Measurements from ENCODE around the gene ERC2.

ERC2 gene

DNA sequence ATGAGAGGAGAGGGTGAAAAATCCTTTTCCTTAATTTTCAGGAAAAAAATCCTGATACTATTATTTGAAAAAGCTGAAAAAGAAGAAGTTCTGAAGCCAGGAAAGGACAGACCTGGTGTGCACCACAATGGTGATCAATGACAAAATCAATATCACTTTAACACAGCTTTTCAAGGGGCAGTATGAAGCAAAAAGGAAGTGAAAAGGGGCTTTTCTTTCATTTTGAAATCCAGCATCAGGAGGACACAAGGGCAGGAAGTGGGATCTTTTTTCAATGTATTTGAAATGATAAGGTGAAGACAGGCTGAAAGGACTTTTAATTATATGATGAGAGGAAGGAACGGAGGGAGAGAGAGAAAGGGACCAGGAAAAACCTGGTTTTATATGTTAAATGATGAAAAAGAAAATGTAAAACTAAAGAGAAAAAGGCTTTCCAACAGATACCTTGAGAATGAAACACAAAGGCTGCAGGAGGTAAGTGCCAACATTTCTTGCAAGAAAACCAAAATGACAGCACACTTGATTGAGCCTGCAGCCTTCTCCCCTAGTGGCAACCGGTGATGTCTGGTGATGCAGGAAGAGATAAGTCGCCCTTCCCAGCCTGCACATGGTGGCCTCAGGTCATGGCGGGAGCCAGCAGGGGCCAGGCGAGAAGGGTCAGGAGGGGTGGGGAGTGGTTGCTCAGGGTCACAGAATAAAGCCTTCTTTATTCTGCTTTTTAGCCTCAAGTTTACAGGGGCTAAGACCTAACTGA, 744.4 kb downstream of the ERC2 start:
- no peak for DNase-seq

DNA sequence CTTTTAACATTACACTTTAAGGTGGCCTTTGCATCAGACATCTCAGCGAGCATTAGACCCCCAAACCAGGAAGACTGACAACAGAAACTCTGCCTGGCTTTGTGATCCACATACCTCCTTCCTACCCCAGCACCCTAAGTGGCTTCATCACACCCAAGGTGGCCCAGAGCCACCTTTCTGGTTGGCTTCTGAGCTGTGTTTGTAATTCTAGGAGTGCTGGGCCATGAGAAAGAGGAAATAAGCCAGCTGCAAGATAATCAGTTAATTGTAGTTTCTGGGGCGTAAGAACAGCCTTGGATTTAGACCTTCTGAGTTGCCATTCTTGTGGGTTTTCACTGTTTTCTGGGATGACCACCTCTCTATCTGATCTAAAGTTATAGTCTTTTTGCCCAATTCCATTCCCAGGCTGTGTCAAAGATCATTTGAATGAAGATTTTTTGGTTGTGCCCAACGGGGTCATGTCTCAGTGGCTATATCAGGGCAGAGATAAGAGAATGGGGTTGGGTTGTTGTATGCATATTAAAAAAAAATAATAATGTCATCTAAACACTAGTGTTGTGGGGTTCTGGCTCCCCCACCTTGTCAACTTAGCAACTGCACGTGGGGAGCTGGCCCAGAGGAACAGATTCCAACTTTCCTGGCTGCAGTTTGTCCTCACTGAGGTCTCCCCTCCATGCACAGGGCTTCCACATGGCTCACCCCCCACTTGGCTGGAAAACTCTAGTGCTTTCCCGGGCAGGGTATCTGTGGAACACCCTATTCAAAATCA, 746.4 kb downstream of the ERC2 start:
- peak; percentile 52 for DNase-seq

DNA sequence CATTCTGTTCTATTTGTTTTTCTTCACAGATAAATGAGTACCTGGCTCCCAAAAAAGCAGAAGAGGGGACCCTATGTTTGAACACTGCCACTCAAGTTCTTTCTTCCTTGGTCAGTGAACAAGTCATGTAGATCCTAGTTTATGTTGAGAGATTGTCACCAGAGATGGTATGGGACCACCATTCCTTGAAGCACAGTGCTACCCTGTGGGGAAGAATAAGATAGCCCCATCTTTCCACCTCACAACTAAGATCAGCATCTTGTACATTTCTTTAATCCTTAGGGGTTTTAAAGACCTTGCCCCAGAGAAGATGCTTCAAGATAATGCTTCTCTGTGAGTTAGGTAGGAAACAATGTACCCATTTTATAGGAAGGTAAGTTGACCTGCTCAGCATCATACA, 747.7 kb downstream of the ERC2 start:
- no peak for DNase-seq

DNA sequence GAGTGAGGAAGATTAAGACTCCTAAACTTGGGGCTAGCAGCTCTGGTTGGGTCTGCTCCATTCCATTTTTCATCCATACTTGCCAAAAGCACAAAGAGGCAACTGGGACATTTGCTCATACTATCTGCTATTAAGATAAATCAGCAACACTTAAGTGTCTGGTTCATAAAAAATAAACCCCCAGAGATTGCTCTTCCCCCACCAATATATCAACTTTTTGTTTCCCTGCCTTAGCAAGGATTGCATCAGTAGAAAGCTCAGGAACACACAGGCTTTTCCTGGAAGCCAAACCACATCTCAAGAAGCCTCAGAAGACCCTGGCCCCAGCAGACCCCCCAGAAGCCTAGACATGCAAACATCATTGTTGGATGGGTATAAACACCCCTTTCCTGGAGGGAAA, 748.8 kb downstream of the ERC2 start:
- no peak for DNase-seq

DNA sequence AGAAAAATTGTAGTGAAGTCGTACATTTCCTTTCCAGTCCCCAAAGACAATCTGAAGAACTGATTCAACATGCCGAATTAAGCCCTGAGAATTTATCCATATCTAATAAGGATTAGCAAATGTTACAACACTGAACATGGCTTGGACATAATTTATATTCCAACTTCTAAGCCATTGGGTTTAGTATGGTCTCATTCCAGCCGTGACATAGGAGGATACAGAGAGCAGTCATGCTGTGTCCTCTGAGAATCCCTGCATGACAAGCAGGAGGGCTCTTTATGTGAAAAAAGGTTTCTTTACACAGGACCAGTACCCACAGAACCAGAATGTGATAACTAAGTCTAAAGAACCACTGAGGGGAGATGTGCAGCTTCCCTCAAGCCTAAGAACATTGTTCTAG, 749.3 kb downstream of the ERC2 start:
- DNase-seq, result no peak

DNA sequence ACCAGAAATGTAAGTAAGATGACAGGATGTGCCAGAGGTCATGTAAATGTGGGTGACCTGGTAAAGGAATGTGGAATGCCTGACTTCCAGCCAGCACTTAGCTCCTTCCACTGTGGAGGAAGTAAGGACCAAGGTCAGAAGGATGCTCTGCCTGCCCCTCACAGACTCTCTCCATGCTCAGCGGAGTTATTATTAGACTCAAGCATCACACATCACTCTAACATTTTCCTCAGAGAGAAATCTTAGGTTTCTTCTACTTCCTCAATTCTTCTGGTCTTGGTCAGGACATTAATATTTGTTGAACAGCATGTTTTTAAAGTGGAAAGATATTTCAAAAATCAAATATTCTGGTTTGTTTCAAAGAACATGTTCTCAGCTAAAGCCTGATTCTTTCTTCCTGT, 749.7 kb downstream of the ERC2 start:
- no peak for DNase-seq

DNA sequence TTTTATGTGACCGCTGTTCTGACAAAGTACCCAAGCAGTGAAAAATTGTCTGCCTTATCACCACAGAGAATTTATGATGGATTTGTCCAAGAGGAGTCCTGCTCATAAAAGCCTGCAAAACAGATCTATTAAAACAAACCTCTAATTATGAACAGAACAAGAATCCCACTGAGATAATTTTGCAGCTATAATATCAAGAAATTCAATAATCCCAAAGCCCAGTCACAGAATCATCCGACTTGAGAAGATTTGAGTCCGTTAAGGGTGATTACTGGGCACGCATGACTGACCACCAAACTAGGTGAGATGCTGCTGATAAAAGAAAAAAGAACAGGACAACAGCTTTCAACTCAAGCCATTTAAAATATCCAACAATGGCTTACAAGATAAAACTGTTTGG, 750.2 kb downstream of the ERC2 start:
- DNase-seq, result no peak

DNA sequence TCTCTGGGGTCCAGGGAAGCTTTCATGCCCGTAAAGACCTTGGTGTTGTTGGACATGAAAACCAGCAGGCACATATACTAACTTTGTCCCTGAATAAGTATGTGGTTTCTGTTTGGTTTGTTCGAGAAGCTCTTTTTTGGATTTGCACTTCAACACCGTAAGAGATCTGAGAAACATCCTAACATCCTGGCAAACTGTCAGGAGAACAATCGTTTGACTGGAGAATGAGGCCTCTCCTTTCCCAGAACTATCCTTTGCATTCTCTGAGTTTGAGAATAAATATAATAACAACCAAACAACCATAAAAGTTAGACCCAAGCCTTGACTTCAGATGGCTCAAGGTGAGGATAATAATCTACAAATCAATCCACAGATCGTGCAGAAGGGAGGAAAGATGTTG, 750.8 kb downstream of the ERC2 start:
- DNase-seq, result no peak

DNA sequence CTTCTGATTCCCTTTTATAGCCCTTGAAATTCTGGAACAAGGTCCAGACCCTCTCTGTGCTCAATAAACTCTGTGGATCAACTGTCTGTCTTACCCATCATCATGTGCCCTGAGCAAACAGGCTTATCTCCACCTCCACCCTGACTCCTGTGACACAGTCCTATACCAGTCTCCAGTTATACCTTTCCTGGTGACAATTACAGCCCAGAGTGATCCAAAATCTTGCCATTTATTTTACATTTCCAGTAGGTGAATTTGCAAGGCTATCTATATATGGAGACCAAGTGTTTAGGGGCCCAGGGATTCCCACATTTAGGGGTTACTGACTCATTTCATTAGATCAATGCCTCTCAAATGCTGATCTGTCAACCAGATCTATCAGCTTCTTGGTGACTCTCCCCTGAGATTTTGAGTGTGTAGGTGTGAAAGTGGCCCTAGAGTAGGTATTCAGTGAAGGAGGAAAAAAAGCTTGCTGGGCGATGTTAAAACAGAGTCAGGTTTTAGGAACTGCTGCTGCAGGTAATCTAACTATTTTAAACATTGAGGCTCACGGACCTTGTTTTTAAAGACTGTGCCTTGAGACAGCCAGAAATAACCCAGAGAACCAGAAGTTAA, 751.5 kb downstream of the ERC2 start:
- DNase-seq, result no peak

DNA sequence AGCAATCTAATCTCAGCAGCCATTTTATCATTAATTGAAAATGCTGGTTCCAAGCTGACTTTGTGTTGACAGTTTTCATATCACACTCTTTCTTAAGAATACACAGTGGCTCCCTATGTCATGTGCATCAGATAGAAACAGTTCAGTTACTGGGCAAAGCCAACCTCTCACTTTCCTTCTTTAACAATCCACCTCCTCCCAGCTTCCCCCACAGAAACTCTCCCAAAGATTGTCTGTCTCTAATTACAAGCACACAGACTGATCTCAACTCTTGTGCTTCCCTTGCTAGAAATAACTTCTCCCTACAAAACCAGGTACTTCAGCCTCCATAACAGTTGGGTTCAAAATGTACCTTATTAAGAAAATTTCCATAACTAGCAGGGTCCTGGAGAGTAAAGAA, 752.2 kb downstream of the ERC2 start:
- no peak for DNase-seq

DNA sequence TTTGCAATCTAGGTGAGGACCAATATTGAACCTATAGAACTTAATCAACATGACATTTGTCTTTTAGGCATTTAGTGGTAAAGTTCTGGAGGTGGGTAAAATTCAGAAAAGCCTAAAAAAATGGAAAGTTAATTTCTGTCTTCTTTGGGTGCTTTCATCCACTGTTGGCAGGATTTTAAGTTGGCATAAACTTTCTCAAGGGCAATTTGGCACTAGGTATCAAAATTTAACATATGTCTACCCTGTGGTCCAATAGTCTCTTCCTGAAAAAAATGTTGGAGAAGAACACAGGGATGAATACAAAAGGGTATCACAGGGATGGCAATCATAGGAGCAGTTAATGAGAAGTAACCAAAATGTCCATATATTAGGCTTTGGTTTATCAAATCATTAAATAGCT, 754.2 kb downstream of the ERC2 start:
- no peak for DNase-seq

DNA sequence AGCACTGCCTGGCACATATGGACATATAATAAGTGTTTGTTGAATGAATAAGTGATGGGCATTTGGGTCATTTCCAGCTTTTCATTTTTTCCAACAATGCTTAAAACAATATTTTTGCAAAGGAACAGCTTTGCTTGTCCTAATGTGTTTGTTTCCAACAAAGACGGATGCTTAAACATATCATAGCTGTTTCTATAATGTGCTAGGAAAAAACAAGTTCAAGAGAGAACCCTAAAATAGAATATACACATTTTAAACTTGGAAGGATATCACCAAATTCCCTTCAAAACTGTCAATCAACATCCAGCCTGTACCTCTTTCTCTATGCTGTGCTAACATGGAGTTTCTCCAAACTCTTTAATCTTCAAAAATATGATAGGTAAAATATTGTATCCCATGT, 756.6 kb downstream of the ERC2 start:
- DNase-seq, result no peak

DNA sequence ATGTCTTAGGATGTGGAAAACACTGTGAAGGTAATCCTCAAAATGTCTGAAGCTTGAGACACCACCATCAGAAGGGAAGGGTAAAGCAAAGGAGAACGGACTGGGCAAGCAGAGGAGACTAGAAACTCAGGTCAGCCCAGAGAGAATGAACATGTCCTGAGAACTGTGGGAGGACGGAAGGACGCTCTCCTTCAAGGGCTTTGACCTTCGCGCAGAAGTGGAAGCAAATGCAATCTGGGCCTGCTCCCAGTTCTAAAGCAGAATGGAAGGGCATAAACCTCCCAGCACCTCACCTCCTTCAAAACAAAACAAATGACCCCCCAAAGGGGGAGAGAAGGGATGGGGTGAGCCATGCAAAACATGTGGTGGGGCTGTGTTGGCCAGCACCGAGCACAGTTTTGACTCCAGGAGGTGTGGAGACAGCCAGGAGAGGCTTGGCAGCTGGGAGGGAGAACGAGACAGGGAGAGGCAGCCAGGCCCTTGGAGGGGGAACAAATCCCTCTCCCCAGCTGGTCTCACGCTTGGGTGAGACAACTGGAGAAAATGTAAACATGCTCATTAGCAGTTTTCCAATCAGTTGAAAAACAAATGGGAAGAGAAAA, 758.8 kb downstream of the ERC2 start:
- no peak for DNase-seq

DNA sequence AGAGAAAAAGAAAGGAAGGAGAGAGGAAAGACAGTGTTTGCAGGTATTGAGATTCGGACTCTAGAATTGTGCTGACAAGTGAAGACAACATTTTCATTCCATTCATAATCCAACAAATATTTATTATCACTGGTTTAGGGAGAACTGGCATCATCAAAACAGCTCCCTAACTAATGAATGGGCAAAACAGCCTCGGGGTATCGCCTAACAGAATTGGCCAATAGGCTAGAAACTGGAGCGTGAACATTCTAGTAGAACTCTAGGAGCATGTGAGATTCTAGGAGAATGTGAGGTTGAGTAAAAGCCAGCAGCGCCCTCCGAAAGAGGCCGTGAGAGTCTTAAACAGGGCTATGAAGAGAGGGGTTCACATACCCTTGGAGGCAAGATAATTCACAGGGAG, 759.3 kb downstream of the ERC2 start:
- DNase-seq, result no peak

DNA sequence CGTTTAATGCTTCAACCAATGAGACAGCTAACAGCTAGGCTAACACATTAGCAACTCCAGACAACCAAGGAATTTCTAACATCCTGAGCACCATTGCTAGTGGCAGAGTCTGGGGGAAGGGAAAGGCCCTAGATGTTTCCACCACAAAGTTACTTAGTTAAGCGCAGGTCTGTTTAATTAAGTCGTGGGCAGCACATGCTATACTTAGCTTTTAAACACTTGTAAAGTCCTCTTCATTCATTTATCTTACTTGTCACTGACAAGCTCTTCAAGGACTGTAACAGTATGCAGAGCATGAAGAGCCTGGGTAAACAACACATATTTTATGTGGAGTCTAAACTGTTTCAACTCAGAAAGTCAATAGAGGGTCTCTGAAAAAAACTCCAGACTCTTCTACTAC, 760.0 kb downstream of the ERC2 start:
- DNase-seq, result no peak

DNA sequence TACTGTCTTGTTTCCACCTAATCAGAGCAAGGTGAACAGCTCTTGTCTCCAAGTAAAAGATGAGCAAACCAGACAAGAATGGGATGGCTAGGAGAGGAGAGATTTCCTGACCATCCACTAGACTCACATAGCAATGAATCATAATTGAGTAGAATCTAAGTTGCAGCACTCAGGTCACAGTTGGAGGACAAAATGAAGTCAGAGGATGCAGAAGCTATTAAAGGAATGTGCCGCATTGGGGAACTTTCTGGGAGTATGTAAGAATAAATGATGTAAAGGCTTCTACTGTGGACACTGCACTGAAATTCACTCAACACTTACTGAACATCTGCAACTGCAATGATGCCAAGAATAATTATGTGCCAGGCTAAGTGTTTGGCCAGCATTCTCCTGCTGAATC, 763.7 kb downstream of the ERC2 start:
- DNase-seq, result no peak

DNA sequence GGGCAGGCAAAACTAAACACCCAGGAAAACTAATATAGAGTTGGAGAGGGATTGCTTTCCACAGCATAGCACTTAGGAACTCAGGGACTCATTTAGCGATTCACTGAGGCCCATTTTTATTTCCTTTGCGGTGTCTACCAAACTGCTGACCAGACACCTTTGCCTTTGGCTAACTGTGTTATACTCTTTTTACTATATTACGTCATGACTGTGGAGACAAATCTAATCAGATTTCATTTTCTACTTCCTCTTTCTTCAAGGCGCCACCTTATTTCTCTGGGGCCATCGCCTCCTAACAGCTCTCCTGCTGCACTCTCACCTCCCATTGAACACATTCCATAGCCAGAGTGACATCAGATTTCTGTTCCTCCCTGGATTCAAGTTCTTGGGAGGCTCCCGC, 765.4 kb downstream of the ERC2 start:
- no peak for DNase-seq

DNA sequence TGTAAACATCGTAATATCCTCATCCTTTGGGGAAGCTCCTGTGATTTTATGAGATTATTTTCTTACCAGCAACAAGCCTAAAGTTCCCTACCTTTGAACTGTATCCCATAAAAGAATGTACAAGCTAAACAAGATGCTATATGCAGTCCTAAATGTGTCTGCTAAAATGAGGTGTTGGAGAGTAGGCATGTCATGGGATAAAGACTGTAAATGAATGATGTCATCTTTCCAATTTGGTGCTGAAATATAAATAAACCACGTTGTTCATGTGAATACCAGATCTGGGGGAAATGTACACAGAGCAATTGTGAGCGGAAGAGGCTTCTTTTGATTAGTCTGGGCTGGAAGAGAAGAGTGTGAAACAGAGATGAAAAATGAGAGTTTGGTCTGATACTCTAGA, 766.3 kb downstream of the ERC2 start:
- no peak for DNase-seq

DNA sequence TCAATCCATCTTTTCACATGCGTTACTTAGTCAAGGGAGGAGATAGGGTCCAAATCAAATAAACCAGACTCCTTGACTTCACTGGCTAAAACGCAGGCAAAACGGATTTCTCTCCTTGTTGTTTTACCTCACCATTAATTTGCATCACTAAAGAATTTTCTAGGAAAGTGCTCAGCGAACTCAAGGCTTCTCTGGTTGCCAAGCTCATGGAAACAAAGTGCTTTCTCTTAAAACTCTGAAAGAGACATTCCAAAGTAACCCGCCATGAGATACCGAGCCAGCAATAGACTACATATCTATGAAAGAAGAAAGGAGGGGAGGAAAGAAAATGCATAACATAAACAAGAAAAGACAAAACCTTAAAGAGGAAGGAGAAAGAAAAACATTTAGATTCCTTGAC, 769.4 kb downstream of the ERC2 start:
- DNase-seq, result no peak

DNA sequence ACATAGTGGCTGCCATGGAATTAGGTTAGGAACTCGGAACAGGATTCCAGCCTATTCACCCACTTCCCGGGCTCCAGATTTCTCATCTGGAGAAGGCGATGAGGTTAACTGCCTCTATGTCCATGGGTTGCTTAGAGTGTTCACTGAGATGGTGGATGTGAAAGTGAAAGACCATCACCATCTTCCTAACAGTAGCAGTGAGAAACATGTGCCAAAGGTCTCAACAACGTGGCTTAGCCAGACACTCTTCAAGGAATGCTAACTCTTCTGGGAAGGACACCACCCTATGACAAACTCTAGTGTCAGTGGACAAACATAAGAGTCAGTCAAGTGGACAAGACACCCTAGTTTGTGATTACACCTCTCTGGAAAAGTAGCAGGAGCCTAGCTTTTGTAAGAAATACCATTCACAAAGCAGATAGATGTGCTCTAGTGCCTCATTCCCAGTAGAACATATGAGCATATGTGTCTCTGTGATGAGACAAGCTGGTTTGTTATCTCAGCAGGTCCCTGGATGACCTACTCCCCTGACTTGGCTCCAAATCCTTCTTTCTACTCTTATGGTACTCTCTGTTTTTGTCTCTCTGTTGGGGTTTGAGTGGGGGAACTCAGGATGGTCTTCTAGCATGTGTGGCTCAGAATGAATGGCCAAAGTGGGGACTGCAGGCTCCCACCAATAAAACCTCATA, 770.9 kb downstream of the ERC2 start:
- DNase-seq, result no peak

DNA sequence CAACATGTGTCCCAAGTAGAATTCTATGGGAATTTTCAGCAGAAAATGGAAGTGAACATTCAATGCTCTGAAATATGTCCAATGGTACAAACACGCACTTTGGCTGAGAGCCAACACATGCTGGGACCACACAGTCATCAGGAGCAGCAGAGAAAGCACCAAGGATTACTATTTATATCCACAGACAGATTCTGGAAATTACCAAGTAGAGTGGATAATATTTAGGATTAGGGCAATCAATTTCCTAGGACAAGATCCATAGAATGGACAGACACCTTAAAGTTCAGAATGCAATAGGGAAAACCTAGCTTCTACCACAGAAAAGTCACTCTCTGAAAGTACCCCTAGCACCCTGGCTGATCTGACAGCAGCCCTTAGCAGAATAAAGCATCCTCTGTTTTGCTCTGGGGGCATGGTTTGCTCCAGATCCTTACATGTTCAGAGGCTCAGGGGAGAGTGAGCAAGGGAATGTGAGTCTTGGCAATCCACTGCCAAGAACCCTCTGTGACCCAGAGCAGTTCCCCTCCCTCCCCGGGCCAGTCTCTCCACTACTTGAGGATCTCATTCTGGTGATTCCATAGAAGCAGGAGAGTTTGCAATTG, 775.2 kb downstream of the ERC2 start:
- DNase-seq, result no peak

DNA sequence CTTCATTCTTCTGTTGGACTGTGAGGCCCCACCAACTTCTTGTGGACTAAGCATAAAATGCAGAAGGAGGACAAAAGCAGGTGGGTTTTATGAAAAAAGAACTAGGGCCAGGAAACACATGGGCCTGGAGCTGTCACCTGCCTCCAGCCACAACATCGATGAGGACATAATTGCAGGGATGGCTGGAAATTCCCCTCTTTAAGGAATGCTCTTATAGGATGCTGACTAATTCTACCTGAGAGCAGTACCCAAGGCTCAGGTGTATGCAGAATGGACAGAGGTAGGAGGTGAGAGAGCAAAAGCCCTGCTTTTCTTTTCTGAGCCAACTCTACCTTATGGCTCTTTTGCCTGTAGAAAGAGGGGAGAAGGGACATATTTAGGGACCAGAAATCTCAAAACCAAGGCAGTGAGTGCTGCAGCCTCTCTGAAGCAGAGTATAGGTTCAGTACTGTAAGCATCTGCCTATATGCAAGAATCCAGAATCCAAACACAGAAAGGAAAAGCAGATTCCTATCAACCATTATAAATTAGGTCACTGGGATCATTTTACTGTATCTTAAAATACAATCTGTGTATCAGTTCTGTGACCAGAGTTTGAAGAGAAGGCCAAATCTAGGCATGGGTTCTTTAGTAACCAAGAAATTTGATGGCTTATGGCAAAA, 775.8 kb downstream of the ERC2 start:
- no peak for DNase-seq

Measured in right hindlimb (tissue), 1 donor.